Breast epithelium (tissue), 4 donors: ENCODE data around the gene SPNS3. TPM values are rescaled to one million over a fixed set of nuclear protein-coding genes. Genes with fewer than 3 reads are reported as not detected.
A peak's percentile ranks its signal among the peaks of the same experiment; 100 is the strongest.

ENCODE experiments used
- DNase-seq, 2 donors: peaks; one replicate each; pipeline ENCODE4 v3.0.0-alpha.2; 2019; ENCODE audit warnings: low spot score in 2 of 2
- H3K27ac ChIP-seq, 2 donors: fragments of 200-600 bp; sonication (generic) in 1 of 2; one replicate each; pipeline ENCODE4 v1.5.1; 2016 to 2019; ENCODE audit warnings: mild to moderate bottlenecking in 1 of 2
- H3K27me3 ChIP-seq, 2 donors: fragments of 200-600 bp; sonication (generic) in 1 of 2; one replicate each; pipeline versions ENCODE4 v1.5.1 to v1.6.0; 2017 to 2019; ENCODE audit warnings: control low read depth in 1 of 2, mild to moderate bottlenecking in 1 of 2
- H3K36me3 ChIP-seq: fragments of 200-600 bp; one replicate; pipeline ENCODE4 v1.5.1; 2019
- H3K4me1 ChIP-seq, 2 donors: fragments of 200-600 bp; sonication (generic); one replicate each; pipeline ENCODE4 v1.5.1; 2016 to 2019; ENCODE audit warnings: control low read depth in 1 of 2
- H3K4me3 ChIP-seq, 3 donors: fragments of 200-600 bp; sonication (generic); 1 replicate in 2 of 3; 2 replicates in 1 of 3; pipeline ENCODE4 v1.5.1; 2016 to 2019; ENCODE audit warnings: mild to moderate bottlenecking in 3 of 3, moderate library complexity in 2 of 3
- H3K9me3 ChIP-seq, 2 donors: fragments of 200-600 bp; sonication (generic) in 1 of 2; one replicate each; pipeline ENCODE4 v1.5.1; 2016 to 2019; ENCODE audit warnings: control low read depth in 1 of 2
- POLR2A ChIP-seq: fragments of 450-650 bp; IDR thresholded peaks from one replicate; pipeline ENCODE4 v1.6.1; 2016; ENCODE audit warnings: antibody characterized with exemption, mild to moderate bottlenecking, moderate library complexity
- POLR2AphosphoS5 ChIP-seq, 3 donors: sonication (generic); formaldehyde crosslinking; IDR thresholded peaks; one replicate each; pipeline ENCODE4 v1.6.1; 2017; ENCODE audit warnings: antibody characterized with exemption in 3 of 3
- intact Hi-C: fragments of 100-400 bp; cut with DNase I; formaldehyde crosslinking; loops from one replicate; pipeline ENCODE4 v1.15.1; 2023; ENCODE audit warnings: low total_unique reads
- total RNA-seq, 3 donors: library from RNA; depleted of rRNA; stranded (reverse); fragments of >200 nt; gene quantifications; one replicate each; pipeline ENCODE4 v1.1.0, GENCODE V29; 2016
- TF ChIP-seq, protein P1 (sequence below), 3 donors: fragments of 450-650 bp; IDR thresholded peaks; one replicate each; pipeline ENCODE4 v1.5.1; 2016 to 2017; ENCODE audit warnings: antibody characterized with exemption in 3 of 3, mild to moderate bottlenecking in 3 of 3, moderate library complexity in 3 of 3

The SPNS3 gene
- total RNA-seq, 3 donors from 2014 or later, result 0.15 TPM; not detected in 2

DNA sequence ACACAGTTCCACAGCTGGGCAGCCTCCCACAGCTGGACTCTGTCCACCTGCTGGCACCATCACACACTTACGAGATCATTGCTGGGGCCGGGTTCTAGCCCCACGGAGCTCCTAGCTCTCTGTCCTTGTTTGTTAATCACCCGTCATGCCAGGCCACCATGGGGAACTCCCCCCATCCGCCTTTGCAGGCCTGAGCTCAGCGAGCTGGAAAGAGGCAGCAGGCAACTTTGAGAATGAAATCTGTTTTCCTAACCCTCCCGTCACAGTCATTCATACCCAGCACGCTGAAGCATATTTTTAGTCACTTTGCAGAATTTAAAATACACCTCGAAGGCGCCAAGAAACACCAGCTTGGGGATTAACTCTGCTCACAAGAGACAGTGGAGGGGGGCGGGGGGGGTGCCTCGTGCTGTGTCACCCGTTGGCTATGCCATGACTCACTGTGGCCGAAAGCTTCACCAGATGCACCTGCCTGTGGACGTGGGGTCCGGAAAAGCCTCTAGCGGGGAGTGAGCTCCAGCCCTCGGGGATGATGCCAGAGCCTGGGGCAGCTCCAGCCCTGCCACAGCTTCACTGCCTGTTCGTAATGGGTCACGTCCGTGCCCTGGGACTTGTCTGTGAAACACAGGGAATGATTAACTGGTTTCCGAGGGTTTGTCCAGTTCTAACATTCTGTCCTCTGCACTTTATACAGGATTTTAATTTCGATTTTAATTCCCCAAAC is 63.5 kb downstream of the SPNS3 start:
- Histone ChIP-seq H3K36me3 (no peaks in the 10 kb centered on the region), H3K9me3 (no peaks in the 10 kb centered on the region), H3K4me1 (peaks cover 0 to 6% of the 10 kb centered on the region in 2 donors), H3K4me3 (no peak overlapping the region), H3K27ac (no peak overlapping the region), H3K27me3 (peaks cover 11 to 26% of the 10 kb centered on the region in 2 donors)
- DNase-seq, result no peak
- intact Hi-C loops, result no loop called here
- TF ChIP-seq, protein P1, sequence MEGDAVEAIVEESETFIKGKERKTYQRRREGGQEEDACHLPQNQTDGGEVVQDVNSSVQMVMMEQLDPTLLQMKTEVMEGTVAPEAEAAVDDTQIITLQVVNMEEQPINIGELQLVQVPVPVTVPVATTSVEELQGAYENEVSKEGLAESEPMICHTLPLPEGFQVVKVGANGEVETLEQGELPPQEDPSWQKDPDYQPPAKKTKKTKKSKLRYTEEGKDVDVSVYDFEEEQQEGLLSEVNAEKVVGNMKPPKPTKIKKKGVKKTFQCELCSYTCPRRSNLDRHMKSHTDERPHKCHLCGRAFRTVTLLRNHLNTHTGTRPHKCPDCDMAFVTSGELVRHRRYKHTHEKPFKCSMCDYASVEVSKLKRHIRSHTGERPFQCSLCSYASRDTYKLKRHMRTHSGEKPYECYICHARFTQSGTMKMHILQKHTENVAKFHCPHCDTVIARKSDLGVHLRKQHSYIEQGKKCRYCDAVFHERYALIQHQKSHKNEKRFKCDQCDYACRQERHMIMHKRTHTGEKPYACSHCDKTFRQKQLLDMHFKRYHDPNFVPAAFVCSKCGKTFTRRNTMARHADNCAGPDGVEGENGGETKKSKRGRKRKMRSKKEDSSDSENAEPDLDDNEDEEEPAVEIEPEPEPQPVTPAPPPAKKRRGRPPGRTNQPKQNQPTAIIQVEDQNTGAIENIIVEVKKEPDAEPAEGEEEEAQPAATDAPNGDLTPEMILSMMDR (IDR thresholded peaks at IDR 0.05), result no peak
- no peak for TF ChIP-seq POLR2A
- no peak for TF ChIP-seq POLR2AphosphoS5 (IDR thresholded peaks at IDR 0.05)

DNA sequence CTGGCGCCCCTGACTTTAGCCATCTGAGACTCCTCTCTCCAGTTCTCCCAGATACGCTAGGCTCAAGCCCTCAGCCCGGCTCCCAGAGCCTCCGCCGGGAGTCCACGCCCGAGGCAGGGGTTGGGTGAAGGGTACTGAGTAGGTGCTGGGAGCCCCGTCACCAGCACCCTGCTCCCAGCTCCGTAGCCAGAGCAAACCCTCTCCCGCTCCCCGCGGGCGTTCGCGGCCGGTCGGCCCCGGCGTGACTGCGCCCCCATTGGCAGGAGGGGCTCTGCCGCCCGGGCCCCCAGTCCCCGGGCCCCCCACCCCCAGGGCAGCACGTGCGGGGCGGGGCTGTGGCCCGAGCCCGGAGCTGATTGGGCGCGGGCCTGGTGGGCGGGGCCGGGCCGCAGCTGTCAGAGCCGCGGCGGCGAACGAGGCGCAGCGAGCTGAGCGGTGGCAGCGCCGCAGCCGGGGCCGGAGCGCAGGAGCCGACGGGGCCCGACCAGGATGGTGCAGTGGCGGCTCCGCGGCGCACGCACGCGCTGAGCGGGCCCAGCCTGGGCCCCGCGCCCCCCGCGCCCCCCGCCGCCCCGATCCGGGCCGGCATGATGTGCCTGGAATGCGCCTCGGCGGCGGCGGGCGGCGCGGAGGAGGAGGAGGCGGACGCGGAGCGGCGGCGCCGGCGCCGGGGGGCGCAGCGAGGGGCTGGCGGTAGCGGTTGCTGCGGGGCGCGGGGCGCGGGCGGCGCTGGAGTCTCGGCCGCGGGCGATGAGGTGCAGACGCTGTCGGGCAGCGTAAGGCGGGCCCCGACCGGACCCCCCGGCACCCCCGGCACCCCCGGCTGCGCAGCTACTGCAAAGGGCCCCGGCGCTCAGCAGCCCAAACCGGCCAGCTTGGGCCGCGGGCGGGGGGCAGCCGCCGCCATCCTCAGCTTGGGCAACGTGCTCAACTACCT is 65.0 kb downstream of the SPNS3 start, which contains the start of gene SPNS2:
Gene SPNS2, plus strand, starts transcription at position 421 of the 937 bp plus-strand sequence. Its CDS starts 167 bp downstream, at position 588.
- DNase-seq, result no peak
- intact Hi-C loops, result no loop called here

DNA sequence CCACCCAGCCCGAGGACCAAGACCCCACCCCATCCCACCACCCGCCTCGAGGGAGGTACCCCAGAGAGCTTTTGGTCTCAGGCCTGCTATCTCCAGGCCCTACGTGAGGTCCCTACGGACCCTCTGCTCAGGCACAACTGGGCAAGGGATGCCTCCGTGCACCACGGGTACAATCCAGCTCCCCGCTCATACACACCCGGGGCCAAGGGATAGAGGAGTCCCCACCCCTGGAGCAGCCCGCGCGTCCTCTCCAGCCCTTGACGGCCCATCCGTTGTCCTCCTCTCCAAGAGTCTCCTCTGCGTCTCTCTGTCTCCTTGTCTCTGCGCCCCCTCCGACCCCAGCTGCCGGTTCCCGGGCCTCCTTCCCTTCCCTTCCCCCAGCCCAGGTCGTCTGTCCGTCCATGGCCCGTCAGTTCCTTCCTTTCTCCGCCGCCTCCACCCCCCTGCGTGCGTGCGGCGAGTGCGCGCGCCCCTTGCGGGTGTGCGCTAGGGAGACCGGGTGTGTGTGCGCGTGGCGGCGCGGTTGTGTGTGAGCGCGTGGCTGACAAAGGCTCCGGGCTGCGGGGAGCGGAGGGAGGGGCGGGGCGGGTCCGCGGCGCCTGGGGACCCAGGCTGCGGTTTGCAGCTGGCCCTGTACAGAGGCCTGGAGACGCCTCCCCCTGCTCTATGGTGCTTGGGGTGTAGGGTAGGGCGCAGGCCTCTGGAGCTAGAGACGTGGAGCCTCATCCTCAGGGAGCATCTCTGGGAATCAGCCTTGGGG is 65.9 kb downstream of the SPNS3 start:
- Histone ChIP-seq H3K36me3 (no peaks in the 10 kb centered on the region), H3K9me3 (no peaks in the 10 kb centered on the region), H3K4me1 (peaks cover 0 to 6% of the 10 kb centered on the region in 2 donors), H3K27me3 (peaks cover 11 to 28% of the 10 kb centered on the region in 2 donors), H3K4me3 (peak overlapping the region; percentile 48 to 62 (median 50)), H3K27ac (peak overlapping the region; percentile 10 to 35)
- DNase-seq, result no peak
- intact Hi-C loops, result loop anchor here (10.0 kb wide), 1 partner anchor 1465 kb away; no protein-coding TSS in a partner anchor
- TF ChIP-seq, protein P1 (IDR thresholded peaks at IDR 0.05), result no peak
- TF ChIP-seq POLR2AphosphoS5 (IDR thresholded peaks at IDR 0.05) (no peak), POLR2A (no peak)

More for the DNA sequence above, 65.0 kb downstream of the SPNS3 start, which contains the start of gene SPNS2:
- H3K27me3 ChIP-seq, result peaks cover 11 to 28% of the 10 kb centered on the region in 2 donors
- H3K4me1 ChIP-seq, result peaks cover 0 to 6% of the 10 kb centered on the region in 2 donors
- no peaks in the 10 kb centered on the region for H3K36me3 ChIP-seq
- no peak for TF ChIP-seq POLR2A
- no peak for TF ChIP-seq POLR2AphosphoS5 (IDR thresholded peaks at IDR 0.05)
- TF ChIP-seq, protein P1 (IDR thresholded peaks at IDR 0.05), result no peak
- peak within 1 kb of the TSS; percentile 48 to 62 (median 50) for H3K4me3 ChIP-seq
- no peaks in the 10 kb centered on the region for H3K9me3 ChIP-seq
- peak within 1 kb of the TSS; percentile 10 to 35 for H3K27ac ChIP-seq

DNA sequence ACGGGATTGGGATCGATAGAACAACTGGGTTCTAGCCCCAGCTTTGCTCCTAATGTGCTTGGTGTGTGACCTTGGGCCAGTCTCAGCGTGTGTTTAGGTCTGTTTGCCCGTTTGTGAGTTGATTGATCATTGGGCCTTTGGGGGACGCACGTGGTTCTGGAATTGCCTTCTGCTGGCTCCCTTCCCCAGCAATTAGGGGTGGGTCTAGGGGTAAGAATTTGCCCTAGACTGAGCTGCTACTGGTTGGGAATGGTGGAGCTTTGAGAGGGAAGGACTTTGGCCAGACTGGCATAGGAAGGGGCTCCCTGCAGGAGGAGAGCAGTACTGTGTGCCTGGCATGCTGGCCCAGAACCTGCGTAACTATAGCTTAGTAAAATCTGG is 66.4 kb downstream of the SPNS3 start:
- Histone ChIP-seq H3K36me3 (no peaks in the 10 kb centered on the region), H3K4me3 (peak overlapping the region; percentile 48 to 62 (median 50)), H3K4me1 (peaks cover 0 to 6% of the 10 kb centered on the region in 2 donors), H3K9me3 (no peaks in the 10 kb centered on the region), H3K27ac (peak overlapping the region in 1 of 2 donors; percentile 35), H3K27me3 (peaks cover 11 to 28% of the 10 kb centered on the region in 2 donors)
- TF ChIP-seq POLR2A (no peak), POLR2AphosphoS5 (IDR thresholded peaks at IDR 0.05) (no peak)
- TF ChIP-seq, protein P1 (IDR thresholded peaks at IDR 0.05), result no peak
- DNase-seq, result no peak
- intact Hi-C loops, result loop anchor here (10.0 kb wide), 1 partner anchor 1465 kb away; no protein-coding TSS in a partner anchor
